ENCODE data around the gene HKDC1.
"Not testable (repeated sequence)": the region's sequence is repeated elsewhere in the genome, so short reads cannot be mapped to it uniquely, and the experiment has no call there.

The HKDC1 gene

DNA sequence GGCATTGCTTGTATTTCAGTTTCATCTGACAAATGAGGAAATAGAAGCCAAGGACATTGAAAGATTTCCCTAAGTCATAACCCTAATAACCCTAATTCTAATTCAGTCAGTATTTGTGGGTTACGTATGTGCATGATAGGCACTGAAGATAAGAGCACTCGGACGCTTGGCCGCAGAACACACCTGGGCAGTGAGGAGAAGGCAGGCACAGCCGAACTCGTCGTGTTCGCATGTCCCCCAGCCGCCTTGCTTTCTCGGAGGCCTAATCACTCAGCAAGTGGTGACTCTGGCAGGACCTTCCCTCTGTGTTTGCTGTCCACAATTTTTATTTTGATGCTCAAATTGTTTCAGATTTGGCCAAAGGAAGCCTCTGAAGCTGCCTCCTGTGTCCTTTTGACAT is 23.7 kb downstream of the HKDC1 start:
- DNase-seq, result no peak

DNA sequence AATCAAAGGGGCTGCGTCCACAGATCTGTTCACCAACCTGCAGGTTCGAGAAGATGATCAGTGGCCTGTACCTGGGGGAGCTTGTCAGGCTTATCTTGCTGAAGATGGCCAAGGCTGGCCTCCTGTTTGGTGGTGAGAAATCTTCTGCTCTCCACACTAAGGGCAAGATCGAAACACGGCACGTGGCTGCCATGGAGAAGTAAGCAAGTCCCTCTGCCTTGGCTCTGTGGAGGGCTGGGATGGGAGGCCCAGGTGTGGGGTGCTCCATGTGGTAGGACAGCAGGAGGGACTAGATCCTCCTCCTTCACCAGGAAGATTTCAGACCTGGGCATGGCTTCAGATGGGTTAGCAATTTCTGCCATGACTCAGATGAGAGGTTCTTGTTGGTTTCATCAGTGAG is 25.9 kb downstream of the HKDC1 start:
- no peak for DNase-seq

GRCh38 chr10:69246581-69247312 is 26.6 kb downstream of the HKDC1 start:
- DNase-seq, result no peak

DNA sequence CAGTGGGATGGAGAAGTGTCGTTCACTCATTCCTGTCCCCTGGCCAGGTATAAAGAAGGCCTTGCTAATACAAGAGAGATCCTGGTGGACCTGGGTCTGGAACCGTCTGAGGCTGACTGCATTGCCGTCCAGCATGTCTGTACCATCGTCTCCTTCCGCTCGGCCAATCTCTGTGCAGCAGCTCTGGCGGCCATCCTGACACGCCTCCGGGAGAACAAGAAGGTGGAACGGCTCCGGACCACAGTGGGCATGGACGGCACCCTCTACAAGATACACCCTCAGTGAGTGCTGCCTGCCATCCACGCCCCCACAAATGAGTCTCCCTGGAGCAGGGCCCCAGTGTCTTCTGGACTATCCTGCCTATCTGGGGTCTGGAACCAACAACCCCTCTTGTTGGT is 27.2 kb downstream of the HKDC1 start:
- no peak for DNase-seq

GRCh38 chr10:69248117-69248730 is 28.1 kb downstream of the HKDC1 start:
- DNase-seq, result no peak

DNA sequence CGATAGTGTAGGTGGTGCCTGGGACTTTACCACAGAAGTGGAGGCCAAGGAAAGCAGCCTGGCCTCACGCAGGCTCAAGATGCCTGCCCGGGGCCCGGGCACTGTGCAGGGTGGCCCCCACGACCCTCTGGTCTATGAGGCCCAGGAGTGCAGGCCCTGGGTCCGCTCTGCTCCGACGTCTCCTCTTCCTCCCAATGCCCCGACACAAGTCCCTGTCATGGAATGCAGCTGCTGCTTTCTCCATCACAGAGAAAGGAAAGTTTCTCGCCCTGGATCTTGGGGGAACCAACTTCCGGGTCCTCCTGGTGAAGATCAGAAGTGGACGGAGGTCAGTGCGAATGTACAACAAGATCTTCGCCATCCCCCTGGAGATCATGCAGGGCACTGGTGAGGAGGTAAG is 29.9 kb downstream of the HKDC1 start:
- DNase-seq, result no peak

DNA sequence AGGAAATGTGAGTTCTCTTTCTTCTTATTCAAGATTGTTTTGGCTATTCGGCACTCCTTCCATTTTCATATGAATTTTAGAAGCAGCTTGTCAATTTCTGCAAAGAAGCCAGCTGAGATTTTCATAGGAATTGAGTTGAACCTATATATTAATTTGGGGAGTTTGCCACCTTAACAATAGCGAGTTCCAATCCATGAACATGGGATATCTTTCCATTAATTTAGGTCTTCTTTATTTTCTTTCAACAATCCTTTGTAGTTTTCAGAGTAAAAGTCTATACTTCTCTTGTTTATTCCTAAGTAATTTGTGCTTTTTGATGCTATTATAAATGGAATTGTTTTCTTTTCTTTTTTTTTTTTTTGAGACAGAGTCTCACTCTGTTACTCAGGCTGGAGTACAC is 31.3 kb downstream of the HKDC1 start:
- DNase-seq, result not testable (repeated sequence)

GRCh38 chr10:69253171-69253570 is 33.0 kb downstream of the HKDC1 start:
- no peak for DNase-seq

- DNase-seq, result no peak
Measured at GRCh38 chr10:69254877-69255276, 34.7 kb downstream of the HKDC1 start.

DNA sequence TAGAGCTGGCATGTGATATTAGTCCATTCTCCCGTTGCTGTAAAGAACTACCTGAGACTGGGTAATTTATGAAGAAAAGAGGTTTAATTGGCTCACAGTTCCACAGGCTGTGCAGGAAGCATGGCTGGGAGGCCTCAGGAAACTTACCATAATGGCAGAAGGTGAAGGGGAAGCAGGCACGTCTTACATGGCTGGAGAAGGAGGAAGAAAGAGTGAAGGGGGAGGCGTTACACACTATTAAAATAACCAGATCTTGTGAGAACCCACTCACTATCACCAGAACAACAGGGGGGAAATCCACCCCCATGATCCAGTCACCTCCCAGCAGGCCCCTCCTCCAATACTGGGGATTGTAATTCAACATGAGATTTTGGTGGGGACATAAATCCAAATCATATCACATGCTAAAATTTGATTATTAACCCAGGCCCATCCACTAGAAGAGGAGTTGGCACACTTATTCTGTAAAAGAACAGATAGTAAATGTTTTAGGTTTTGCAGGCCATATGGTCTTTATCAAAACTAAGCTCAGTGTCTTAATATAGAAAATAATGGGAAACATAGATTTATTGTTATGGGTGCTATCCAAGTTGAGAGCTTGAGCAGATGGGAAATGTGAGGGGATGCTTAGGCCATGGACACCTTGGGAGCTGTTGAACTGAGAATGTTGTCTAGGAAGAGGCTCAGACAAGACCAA is 39.6 kb downstream of the HKDC1 start:
- no peak for DNase-seq

DNA sequence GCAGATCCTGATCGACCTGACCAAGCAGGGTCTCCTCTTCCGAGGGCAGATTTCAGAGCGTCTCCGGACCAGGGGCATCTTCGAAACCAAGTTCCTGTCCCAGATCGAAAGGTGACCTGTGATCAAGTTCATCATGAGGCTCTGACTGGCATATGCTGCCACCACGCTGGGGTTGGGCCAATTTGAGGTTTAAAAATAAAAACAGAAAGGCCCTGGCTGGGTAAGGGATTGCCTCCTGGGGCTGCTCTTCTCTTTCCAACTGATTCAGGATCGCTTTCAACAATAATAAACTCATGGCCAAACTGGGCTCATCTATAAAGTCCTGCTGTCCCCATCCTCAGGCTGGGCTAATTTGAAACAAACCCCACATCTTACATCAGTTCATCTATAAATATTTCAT is 41.1 kb downstream of the HKDC1 start:
- no peak for DNase-seq

DNA sequence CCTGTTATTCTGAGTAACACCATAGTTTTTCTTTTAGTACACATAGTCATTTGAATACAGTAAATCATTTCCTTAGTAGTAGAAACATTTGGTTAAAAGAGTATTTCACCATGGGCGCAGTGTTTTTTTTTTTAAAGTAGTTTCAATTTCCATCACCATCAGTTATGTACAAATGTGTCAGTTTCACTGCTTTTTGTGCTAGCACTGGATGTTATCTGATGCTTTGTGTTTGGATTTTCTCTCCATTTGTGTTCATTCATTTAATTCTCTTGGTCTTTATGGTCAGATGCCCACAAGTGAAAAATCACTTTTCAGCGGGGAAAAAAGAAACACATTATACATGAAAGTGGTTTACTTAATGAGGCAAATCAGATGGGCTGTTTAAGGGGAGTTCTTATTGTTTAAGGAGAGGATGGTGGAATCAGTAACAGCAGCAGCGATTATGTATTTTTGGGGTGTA is 42.2 kb downstream of the HKDC1 start:
- DNase-seq, result no peak

- no peak for DNase-seq
Measured at GRCh38 chr10:69265521-69265920, 45.4 kb downstream of the HKDC1 start.

DNA sequence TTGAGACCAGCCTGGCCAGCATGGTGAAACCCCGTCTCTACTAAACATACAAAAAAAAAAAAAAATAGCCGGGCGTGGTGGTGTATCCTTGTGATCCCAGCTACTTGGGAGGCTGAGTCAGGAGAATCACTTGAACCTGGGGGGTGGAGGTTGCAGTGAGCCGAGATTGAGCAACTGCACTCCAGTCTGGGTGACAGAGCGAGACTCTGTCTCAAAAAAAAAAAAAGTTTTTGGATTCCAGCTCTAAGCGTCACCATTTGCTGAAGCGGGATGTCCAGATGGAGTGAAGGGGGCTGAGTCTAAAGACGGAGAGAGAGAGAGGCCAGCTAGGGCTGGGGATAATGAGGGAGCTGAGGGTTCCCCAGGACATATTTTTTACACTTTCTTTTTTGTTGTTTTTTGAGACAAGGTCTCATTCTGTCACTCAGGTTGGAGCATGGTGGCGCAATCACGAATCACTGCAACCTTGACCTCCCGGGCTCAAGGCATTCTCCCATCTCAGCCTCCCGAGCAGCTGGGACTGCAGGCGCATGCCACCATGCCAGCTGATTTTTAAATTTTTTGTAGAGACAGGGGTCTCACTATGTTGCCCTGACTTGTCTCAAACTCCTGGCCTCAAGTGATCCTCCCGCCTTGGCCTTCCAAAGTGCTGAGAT is 48.8 kb downstream of the HKDC1 start:
- DNase-seq, result no peak

GRCh38 chr10:69269761-69270160 is 49.6 kb downstream of the HKDC1 start:
- no peak for DNase-seq

- no peak for DNase-seq
Measured at GRCh38 chr10:69270990-69271389, 50.9 kb downstream of the HKDC1 start.

DNA sequence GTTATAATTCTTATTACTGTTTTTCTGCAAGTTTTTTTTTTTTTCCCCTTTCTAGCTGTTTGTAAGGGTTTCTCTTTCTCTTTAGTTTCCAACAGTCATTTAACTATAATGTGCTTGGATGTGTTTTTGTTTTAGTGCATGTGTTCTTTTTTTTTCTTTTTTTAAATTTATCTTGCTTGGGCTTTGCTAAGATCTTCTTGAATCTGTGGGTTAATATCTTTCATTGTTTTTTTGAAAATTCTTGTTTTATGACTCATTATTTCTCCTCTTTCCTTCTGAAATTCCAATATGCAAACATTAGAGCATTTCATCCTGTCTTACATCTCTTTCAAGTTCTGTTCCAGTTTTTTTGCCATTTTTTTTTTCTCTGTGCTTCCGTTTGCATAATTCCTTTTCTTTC is 52.5 kb downstream of the HKDC1 start:
- no peak for DNase-seq

DNA sequence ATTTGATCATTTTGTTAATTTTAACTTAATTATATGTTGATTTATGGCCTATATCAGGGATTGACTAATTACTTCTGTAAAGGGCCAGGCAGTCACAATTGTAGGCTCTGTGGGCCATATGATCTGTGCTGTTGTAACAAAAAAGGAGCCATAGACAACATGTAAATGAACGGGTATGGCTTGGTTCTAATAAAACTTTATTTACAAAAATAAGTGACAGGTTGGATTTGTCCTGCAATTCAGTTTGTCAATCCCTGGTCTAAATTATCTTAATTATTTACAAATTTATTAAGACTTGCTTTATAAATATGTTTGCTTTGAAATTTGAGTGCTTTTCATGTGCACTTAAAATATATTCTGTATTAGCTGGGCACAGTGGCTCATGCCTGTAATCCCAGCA is 55.3 kb downstream of the HKDC1 start:
- DNase-seq, result no peak

DNA sequence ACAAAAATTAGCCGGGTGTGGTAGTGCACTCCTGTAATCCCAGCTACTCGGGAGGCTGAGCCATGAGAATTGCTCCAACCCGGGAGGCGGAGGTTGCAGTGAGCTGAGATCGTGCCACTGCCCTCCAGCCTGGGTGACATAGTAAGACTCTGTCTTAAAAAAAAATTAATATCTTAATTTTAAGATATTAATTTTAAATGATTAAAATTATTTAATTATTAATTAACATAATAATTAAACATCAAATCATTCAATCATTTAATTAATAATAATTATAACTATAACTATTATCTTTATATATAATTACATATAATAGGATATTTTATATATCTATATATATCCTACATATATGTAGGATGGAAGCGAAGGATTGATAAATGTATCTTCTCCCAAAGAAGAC is 56.4 kb downstream of the HKDC1 start:
- DNase-seq, result no peak

DNA sequence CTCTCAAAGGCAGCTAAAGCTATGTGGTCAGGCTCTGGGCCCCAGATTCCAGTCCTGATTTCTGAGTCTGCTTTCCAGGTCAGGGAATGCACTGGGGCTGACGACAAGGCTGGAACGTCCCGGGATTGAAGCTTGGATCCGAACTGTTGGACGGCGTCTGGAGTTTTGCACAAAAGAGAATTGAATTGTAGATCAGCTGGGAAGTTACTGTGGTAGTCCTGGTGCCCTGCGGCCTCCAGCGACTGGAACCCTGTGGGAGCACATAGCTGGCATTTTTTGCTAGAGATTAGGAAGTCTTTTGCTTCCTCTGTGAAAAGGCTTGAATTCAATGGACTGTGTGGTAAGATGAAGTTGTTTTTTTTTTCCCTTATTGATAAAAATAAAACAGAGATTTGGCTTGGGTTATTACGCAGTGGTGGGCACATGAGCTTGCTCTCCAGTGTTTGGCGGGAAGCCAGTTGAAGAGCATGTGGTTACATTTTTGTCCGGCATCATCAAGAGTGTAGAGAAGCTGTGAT is 58.4 kb downstream of the HKDC1 start, which contains the start of gene HK1:
HK1 (plus strand) TSS at position 51 of the 518 bp plus-strand sequence.
- no peak for DNase-seq

DNA sequence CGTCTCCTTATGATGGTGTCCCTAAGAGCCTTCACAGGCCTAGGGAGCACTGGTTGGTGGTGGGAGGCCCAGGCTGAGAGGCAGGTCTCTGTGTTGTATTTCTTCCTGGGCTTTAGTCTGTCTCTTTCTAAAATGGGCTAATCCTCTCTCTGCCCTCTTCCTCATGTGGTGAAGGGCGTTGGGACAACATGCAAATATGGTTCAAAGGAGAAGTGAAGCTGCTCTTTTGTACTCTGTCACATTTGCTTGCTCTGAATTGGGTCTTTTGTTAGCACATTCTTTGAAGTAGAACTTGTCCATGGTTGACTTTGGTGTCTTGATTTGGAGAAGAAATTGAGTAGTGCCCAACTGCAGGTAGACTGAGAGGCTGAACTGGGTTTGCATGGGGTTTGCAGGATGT is 59.0 kb downstream of the HKDC1 start:
- no peak for DNase-seq

DNA sequence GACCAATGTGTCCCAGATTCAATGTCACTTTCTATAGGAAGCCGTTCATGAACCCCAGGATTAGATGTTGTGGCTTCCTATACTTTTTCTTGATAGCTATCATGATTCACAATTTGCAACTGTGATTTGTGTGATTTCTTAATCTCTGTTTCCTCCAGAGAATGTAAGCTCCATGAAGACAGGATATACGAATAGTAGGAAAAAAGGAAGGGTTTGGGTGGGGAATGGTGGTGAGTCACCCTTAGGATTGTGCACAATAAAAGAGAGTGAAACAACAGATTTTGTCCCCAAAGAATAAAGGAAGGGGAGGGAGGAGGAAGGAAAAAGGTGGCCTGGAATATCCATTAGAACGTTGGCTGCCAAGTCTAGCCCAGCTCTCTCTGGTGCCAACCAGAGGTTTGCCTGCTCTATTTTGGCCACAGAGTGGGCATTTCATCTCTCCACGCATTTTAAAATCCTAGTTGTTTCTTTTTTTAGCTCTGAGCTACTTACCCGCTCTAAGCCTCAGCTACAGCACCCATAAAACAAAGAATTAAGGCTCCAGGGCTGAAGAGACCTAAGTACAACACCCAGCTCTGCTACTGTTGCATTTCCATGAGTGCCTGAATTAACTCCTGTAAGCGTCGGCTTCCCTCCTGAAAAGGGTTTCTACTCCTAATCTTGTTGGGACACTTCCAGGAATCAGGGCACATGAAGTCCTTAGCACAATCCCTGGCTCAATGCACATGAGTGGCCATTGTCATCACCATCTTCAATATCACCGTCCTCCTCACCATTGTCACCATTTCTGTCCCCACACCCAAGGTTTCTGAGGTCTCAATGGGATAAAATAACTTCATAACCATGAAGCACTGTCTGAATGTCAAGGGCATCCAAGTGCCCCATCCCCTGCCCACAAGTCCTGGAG is 61.6 kb downstream of the HKDC1 start:
- DNase-seq, result no peak
